ENCODE results near the gene MED1. TPM values are rescaled to one million over a fixed set of nuclear protein-coding genes. Genes with fewer than 3 reads are reported as not detected.
"Not testable (repeated sequence)": the region's sequence is repeated elsewhere in the genome, so short reads cannot be mapped to it uniquely, and the experiment has no call there.

Gene MED1
- total and polyA plus RNA-seq, 9 of the 15 experiments (the other 6 are each of a cell fraction or from before 2014, with no cell fraction given) = 14.0 to 59.8 (median 46.7) TPM

DNA sequence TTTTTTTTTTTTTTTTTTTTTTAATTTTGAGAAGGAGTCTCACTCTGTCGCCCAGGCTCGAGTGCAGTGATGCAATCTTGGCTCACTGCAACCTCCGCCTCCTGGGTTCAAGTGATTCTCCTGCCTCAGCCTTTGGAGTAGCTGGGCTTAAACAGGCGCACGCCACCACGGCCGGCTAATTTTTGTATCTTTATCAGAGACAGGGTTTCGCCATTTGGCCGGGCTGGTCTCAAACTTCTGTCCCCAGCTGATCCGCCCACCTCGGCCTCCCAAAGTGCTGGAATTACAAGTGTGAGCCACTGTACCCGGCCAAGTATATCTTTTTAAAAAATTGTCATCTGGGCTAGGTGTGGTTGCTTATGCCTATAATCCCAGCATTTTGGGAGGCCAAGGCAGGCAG, 45.9 kb upstream of the MED1 start:
- H3K4me1 ChIP-seq (replicated peaks in 1 of 2; ENCODE audit: control insufficient read depth in 2 of 2, insufficient read depth in 2 of 2, low read length in 2 of 2); H3K27me3 ChIP-seq (ENCODE audit: control insufficient read depth in 2 of 2, insufficient read depth in 2 of 2, low read length in 2 of 2); H3K4me2 ChIP-seq (ENCODE audit: insufficient read depth, low read length); DNase-seq (ENCODE audit: extremely low read depth in 1 of 4, low spot score in 3 of 4); ATAC-seq; CTCF ChIA-PET (ENCODE audit: low intra/inter-chr PET ratio); BruUV-seq (replicated peaks); H3K9ac ChIP-seq (ENCODE audit: insufficient read depth in 1 of 2, low read depth in 2 of 2, low read length in 2 of 2); H3K79me2 ChIP-seq (ENCODE audit: control insufficient read depth, insufficient read depth, low read length); intact Hi-C loops (cut with micrococcal nuclease); H3K27ac ChIP-seq (ENCODE audit: extremely low read depth, low read depth, low read length); in situ Hi-C loops (cut with MboI); H2AFZ ChIP-seq (ENCODE audit: low read depth, low read length); H3K9me3 ChIP-seq (replicated peaks; ENCODE audit: control insufficient read depth, insufficient read depth, low read depth, low read length); H3K9me1 ChIP-seq (ENCODE audit: control insufficient read depth, insufficient read depth, low read length); H4K20me1 ChIP-seq (replicated peaks; ENCODE audit: control insufficient read depth, insufficient read depth, low read length); H3K4me3 ChIP-seq; FAIRE-seq: not testable (repeated sequence)
- 92% methylated on average over 12 of the region's 12 CpGs for WGBS (ENCODE audit: insufficient coverage, low coverage, missing lambda C conversion rate)
- peaks cover 88% of the 10 kb centered on the region for H3K36me3 ChIP-seq (ENCODE audit: control insufficient read depth, insufficient read depth, low read length)
- POLR2A ChIA-PET = interaction anchor here (1.3 to 1.5 kb wide), 2 partner anchors 32 to 34 kb away, joined by 3 to 4 read pairs; no protein-coding TSS in a partner anchor

DNA sequence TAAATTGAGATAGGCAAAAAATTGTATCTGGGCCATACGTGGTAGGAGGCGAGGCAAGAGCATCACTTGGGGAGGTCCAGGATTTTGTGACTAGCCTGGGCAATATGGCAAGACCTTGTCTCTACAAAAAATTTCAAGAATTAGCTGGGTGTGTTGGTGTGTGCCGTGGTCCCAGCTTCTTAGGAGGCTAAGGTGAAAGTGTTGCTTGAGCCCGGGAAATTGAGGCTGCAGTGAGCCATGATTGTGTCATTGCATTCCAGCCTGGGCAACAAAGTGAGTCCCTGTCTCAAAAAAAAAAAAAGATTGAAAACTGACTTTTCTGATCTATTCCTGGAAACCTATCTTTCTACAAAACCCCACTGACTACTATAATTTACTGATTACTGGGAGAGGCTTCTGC, 36.9 kb upstream of the MED1 start:
- 99% methylated on average over 4 of the region's 4 CpGs for WGBS (ENCODE audit: insufficient coverage, low coverage, missing lambda C conversion rate)

DNA sequence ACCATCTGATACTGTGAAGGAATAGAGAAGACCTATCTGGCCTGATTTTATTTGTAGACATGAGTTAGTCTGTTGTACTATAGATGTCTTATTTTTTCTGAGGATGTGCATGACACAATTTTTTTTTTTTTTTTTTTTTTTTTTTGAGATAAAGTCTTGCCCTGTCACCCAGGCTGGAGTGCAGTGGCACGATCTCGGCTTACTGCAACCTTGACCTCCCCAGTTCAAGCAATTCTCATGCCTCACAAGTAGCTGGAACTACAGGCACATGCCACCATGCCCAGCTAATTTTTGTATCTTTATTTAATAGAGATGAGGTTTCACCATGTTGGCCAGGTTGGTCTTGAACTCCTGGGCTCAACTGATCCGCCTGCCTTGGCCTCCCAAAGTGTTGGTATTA, 36.4 kb upstream of the MED1 start:
- intact Hi-C loops (cut with micrococcal nuclease); H3K4me2 ChIP-seq (ENCODE audit: insufficient read depth, low read length); DNase-seq (ENCODE audit: extremely low read depth in 1 of 4, low spot score in 3 of 4); H3K4me1 ChIP-seq (replicated peaks in 1 of 2; ENCODE audit: control insufficient read depth in 2 of 2, insufficient read depth in 2 of 2, low read length in 2 of 2); H3K27me3 ChIP-seq (ENCODE audit: control insufficient read depth in 2 of 2, insufficient read depth in 2 of 2, low read length in 2 of 2); H4K20me1 ChIP-seq (replicated peaks; ENCODE audit: control insufficient read depth, insufficient read depth, low read length); H3K27ac ChIP-seq (ENCODE audit: extremely low read depth, low read depth, low read length); H3K9ac ChIP-seq (ENCODE audit: insufficient read depth in 1 of 2, low read depth in 2 of 2, low read length in 2 of 2); BruUV-seq (replicated peaks); H2AFZ ChIP-seq (ENCODE audit: low read depth, low read length); H3K9me3 ChIP-seq (replicated peaks; ENCODE audit: control insufficient read depth, insufficient read depth, low read depth, low read length); CTCF ChIA-PET (ENCODE audit: low intra/inter-chr PET ratio); FAIRE-seq; ATAC-seq; H3K9me1 ChIP-seq (ENCODE audit: control insufficient read depth, insufficient read depth, low read length); in situ Hi-C loops (cut with MboI); H3K4me3 ChIP-seq: not testable (repeated sequence)
- WGBS (ENCODE audit: insufficient coverage, low coverage, missing lambda C conversion rate) = 100% methylated on average over 1 of the region's 3 CpGs
- Histone ChIP-seq H3K36me3 (ENCODE audit: control insufficient read depth, insufficient read depth, low read length) (peaks cover 65% of the 10 kb centered on the region), H3K79me2 (ENCODE audit: control insufficient read depth, insufficient read depth, low read length) (peaks cover 36% of the 10 kb centered on the region)
- POLR2A ChIA-PET = interaction anchor here (1.8 to 2.4 kb wide), 2 partner anchors 9 to 25 kb away, joined by 6 to 17 read pairs; no protein-coding TSS in a partner anchor

More for the DNA sequence above, 36.9 kb upstream of the MED1 start:
- Histone ChIP-seq H2AFZ (ENCODE audit: low read depth, low read length) (no peak overlapping the region), H3K4me1 (replicated peaks in 1 of 2; ENCODE audit: control insufficient read depth in 2 of 2, insufficient read depth in 2 of 2, low read length in 2 of 2) (peaks cover 0 to 3% of the 10 kb centered on the region in 2 experiments; a peak in 2 of 5 replicates), H3K27ac (ENCODE audit: extremely low read depth, low read depth, low read length) (no peak overlapping the region), H3K9me3 (replicated peaks; ENCODE audit: control insufficient read depth, insufficient read depth, low read depth, low read length) (no peaks in the 10 kb centered on the region), H3K79me2 (ENCODE audit: control insufficient read depth, insufficient read depth, low read length) (peaks cover 34% of the 10 kb centered on the region), H3K9ac (ENCODE audit: insufficient read depth in 1 of 2, low read depth in 2 of 2, low read length in 2 of 2) (no peak overlapping the region), H3K4me3 (no peak overlapping the region), H3K36me3 (ENCODE audit: control insufficient read depth, insufficient read depth, low read length) (peaks cover 66% of the 10 kb centered on the region), H3K27me3 (ENCODE audit: control insufficient read depth in 2 of 2, insufficient read depth in 2 of 2, low read length in 2 of 2) (no peaks in the 10 kb centered on the region), H3K9me1 (ENCODE audit: control insufficient read depth, insufficient read depth, low read length) (no peaks in the 10 kb centered on the region), H4K20me1 (replicated peaks; ENCODE audit: control insufficient read depth, insufficient read depth, low read length) (no peaks in the 10 kb centered on the region), H3K4me2 (ENCODE audit: insufficient read depth, low read length) (no peak overlapping the region)
- DNase-seq (ENCODE audit: extremely low read depth in 1 of 4, low spot score in 3 of 4) (no peak), ATAC-seq (no peak), FAIRE-seq (no peak)
- in situ Hi-C loops (cut with MboI) (no loop called here), intact Hi-C loops (cut with micrococcal nuclease) (no loop called here)
- no peak for TF ChIP-seq ZNF444 (CRISPR knock-in tag; IDR thresholded peaks at IDR 0.05)
- no TSS peak for BruUV-seq (replicated peaks)
- POLR2A ChIA-PET = interaction anchor here (1.0 to 2.4 kb wide), 3 partner anchors 9 to 25 kb away, joined by 4 to 17 read pairs (median 6); no protein-coding TSS in a partner anchor
- CTCF ChIA-PET (ENCODE audit: low intra/inter-chr PET ratio) = no interaction called here

Measured in K562 (cell line).